Gastroesophageal sphincter (tissue), 3 donors: Measurements from ENCODE around the gene ARL17B.
"Not testable (repeated sequence)": the region's sequence is repeated elsewhere in the genome, so short reads cannot be mapped to it uniquely, and the experiment has no call there.

ENCODE experiments used
- POLR2A ChIP-seq, 2 donors: fragments of 450-650 bp; IDR thresholded peaks; one replicate each; pipeline ENCODE4 v1.6.1; 2017; ENCODE audit warnings: antibody characterized with exemption in 2 of 2, mild to moderate bottlenecking in 2 of 2, moderate library complexity in 1 of 2
- POLR2AphosphoS5 ChIP-seq: sonication (generic); formaldehyde crosslinking; IDR thresholded peaks from one replicate; pipeline ENCODE4 v1.6.1; 2017; ENCODE audit warnings: antibody characterized with exemption
- TF ChIP-seq, protein P1 (sequence below), 4 experiments: fragments of 200-600 bp in 2 of 4; fragments of 450-650 bp in 2 of 4; sonication (generic) in 1 of 4; IDR thresholded peaks; one replicate each; pipeline ENCODE4 v1.5.1; 2017 to 2019; ENCODE audit warnings: antibody characterized with exemption in 4 of 4, mild to moderate bottlenecking in 2 of 4, moderate library complexity in 2 of 4

DNA sequence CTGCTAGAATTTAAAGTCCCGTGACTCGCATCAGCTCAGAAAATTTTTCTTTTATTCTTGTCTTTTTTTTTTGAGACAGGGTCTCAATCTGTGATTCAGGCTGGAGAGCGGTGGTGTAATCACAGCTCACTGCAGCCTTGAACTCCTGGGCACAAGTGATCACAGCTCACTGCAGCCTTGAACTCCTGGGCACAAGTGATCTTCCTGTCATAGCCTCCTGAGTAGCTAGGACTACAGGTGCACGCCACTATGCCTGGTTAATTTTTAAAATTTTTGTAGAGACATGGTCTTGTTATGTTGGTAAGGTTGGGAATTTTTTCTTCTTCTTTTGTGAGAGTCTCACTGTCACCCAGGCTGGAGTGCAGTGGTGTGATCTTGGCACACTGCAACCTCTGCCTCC lies 80.2 kb downstream of the ARL17B start:
- TF ChIP-seq, protein P1, sequence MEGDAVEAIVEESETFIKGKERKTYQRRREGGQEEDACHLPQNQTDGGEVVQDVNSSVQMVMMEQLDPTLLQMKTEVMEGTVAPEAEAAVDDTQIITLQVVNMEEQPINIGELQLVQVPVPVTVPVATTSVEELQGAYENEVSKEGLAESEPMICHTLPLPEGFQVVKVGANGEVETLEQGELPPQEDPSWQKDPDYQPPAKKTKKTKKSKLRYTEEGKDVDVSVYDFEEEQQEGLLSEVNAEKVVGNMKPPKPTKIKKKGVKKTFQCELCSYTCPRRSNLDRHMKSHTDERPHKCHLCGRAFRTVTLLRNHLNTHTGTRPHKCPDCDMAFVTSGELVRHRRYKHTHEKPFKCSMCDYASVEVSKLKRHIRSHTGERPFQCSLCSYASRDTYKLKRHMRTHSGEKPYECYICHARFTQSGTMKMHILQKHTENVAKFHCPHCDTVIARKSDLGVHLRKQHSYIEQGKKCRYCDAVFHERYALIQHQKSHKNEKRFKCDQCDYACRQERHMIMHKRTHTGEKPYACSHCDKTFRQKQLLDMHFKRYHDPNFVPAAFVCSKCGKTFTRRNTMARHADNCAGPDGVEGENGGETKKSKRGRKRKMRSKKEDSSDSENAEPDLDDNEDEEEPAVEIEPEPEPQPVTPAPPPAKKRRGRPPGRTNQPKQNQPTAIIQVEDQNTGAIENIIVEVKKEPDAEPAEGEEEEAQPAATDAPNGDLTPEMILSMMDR (IDR thresholded peaks at IDR 0.05): not testable (repeated sequence)
- TF ChIP-seq POLR2AphosphoS5; POLR2A (IDR thresholded peaks at IDR 0.05): not testable (repeated sequence)
